ENCODE results near the gene STK17A.
"Not testable (repeated sequence)": the region's sequence is repeated elsewhere in the genome, so short reads cannot be mapped to it uniquely, and the experiment has no call there.

The STK17A gene

GRCh38 chr7:43658718-43659548, 76.0 kb downstream of the STK17A start:
- no peak for DNase-seq (ENCODE audit: low spot score)

DNA sequence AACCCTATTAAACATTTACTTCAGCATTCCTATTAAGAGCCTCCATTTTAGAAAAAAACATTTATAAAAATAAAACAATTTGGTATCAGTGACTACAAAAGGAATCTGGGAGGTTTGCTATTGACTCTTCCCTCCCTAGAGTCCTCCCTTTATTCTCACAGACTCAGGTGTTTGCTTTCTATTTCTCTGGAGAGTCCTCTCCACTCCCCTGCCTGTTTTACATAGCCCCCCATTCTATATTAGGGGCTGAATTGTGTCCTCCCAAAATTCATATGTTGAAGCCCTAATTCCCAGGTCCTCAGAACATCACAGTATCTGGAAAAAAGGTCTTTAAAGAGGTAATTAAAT, 76.6 kb downstream of the STK17A start:
- DNase-seq (ENCODE audit: low spot score), result no peak

DNA sequence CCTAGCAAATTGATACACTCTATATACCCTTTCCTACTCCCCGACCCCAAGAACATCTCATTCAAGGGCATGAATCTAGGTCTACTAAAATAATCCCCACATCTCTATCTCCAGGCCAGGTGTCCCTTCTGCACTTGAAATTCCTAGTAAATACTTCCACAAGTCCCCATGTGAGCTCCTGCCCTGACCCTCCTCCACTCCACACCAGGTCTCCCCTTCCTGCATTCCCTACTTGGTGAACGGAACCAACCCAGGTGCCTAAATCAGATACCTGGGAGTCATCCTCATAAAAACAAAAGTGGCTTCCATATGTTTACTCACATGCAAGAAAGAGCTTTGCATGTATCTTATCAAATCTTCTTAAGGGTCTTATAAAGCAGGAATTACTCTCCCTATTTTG, 77.2 kb downstream of the STK17A start:
- no peak for DNase-seq (ENCODE audit: low spot score)

DNA sequence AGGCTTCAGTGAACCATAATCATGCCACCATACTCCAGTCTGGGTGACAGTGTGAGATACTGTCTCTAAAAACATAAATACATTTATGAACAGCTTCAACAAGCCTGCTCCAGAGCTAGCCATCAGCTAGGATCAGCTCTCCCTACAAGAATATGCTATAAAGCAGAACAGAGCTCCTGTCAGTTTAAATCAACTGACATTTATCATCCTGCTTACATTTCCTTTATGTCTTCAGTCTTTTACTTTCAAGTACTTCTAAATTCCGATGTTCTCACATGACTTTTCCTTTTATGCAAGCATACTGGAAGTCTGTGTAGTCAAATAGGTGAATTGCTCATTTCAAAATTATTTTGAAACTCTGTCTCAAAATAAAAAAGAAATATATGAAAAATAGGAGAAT, 81.8 kb downstream of the STK17A start:
- no peak for DNase-seq (ENCODE audit: low spot score)

- DNase-seq (ENCODE audit: low spot score), result no peak
Measured at GRCh38 chr7:43666938-43667337, 84.0 kb downstream of the STK17A start.

DNA sequence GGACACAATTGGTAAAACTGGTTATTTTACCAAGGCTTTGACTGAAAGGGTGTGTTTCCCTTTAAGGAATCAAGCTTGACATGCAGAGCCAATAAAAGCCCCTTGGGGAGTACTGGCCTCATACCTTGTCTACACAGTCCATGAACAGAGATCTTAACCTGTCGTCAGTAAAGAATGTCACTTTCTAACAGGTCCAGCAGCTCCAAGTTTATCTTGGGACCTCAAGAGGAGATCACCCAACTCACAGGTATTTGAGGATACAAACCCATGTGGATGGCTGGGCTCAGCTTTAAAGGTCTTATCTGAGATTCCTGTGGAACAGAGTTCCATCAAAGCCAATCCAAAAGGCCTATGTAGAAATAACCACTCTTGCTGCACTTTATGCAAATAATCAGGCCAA, 85.1 kb downstream of the STK17A start:
- DNase-seq (ENCODE audit: low spot score), result no peak

DNA sequence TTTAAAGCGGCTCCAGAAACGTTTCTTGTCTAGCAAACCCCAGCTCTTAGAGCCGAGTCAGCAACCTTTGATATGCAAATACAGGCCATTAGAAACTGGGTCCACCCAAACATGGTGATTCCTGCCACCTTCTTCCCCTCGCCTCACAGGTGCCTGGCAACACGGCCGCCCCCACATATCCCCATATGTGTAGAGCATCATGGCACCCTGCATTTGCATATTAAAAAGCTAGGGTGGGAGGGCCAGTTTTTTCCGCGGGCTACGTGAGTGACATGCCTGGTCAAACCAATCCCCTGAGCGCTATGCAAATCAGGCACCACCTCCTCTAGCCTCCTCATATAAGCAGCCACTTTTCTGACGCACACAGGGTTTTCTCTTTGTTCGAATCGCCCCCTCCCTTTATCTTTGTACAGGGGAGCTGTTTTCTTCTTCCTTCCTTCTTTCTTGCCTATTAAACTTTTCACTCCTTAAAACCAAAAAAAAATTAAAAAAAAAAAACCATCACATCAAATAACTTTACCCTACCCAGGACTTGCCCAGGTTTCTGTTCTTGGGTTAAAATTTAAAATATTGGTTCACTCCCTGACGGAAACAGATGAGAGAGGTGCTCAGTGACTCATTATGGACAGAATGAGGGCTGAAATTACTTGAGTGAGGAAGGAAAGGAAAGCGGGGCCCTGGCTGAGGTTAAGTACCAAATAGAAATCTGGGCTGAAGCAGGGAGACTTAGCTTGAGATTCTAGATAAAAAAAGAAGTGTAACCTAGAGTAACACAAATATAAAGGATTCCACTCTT, 86.6 kb downstream of the STK17A start:
- peak; percentile 79 for DNase-seq (ENCODE audit: low spot score)

- no peak for DNase-seq (ENCODE audit: low spot score)
Measured at GRCh38 chr7:43671521-43671920, 88.6 kb downstream of the STK17A start.

DNA sequence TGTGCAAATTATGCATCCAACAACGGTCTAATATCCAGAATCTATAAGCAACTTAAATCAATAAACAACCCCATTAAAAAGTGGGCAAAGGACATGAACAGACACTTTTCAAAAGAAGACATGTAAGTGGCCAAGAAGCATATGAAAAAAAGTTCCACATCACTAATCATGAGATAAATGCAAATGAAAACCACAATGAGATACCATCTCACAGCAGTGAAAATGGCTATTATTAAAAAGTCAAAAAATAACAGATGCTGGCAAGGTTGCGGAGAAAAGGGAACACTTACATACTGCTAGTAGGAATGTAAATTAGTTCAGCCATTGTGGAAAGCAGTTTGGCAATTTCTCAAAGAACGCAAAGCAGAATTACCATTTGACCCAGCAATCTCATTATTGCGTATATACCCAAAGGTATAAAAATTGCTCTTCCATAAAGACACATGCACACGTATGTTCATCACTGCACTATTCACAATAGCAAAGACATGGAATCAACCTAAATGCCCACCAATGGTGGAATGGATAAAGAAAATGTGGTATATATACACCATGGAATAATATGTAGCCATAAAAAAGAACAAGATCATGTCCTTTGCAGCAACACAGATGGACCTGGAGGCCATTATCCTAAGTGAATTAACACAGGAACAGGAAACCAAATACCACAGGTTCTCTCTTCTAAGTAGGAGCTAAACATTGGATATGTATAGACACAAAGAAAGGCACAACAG, 90.5 kb downstream of the STK17A start:
- DNase-seq (ENCODE audit: low spot score), result not testable (repeated sequence)

- DNase-seq (ENCODE audit: low spot score), result no peak
Measured at GRCh38 chr7:43674559-43675436, 91.9 kb downstream of the STK17A start.

All from CD4-positive, alpha-beta T cell treated with Interleukin-2 at 100 ng/mL for 4 hours (primary cell).